Measurements from ENCODE around the gene GLA. TPM values are rescaled to one million over a fixed set of nuclear protein-coding genes. Genes with fewer than 3 reads are reported as not detected.

Gene GLA
- total RNA-seq, 1 experiment from 2014 or later, result 115 TPM

GRCh38 chrX:101409043-101409442 is 1.3 kb upstream of the GLA start:
- no TSS peak for BruUV-seq (replicated peaks)
- no peak for ATAC-seq
- CTCF ChIA-PET, result interaction anchor here (0.6 kb wide), 1 partner anchor 1381 kb away, joined by 8 read pairs; no protein-coding TSS in a partner anchor
- Histone ChIP-seq H3K36me3 (ENCODE audit: control insufficient read depth, insufficient read depth, low read length) (peaks cover 10% of the 10 kb centered on the region), H3K4me3 (ENCODE audit: low read depth in 2 of 2, low read length in 2 of 2) (peak overlapping the region; percentile 99), H3K27ac (ENCODE audit: low read length) (peak overlapping the region; percentile 87), H3K9me3 (ENCODE audit: control insufficient read depth, insufficient read depth, low read depth, low read length) (no peaks in the 10 kb centered on the region), H3K4me1 (ENCODE audit: control insufficient read depth, insufficient read depth, low read length) (peaks cover 12% of the 10 kb centered on the region), H3K27me3 (ENCODE audit: control insufficient read depth, insufficient read depth, low read length) (no peaks in the 10 kb centered on the region)
- TF ChIP-seq SIN3A (IDR thresholded peaks at IDR 0.05; ENCODE audit: borderline replicate concordance, insufficient read depth, low read depth, low read length) (no peak), TCF7L2 (IDR thresholded peaks at IDR 0.05; ENCODE audit: low read depth, low read length) (no peak), REST (IDR thresholded peaks at IDR 0.05; ENCODE audit: insufficient read depth in 1 of 2, low read depth in 2 of 2, low read length in 1 of 2) (no peak), POLR2AphosphoS5 (IDR thresholded peaks at IDR 0.05; ENCODE audit: low read depth, low read length) (no peak)
- TF ChIP-seq, protein P1, sequence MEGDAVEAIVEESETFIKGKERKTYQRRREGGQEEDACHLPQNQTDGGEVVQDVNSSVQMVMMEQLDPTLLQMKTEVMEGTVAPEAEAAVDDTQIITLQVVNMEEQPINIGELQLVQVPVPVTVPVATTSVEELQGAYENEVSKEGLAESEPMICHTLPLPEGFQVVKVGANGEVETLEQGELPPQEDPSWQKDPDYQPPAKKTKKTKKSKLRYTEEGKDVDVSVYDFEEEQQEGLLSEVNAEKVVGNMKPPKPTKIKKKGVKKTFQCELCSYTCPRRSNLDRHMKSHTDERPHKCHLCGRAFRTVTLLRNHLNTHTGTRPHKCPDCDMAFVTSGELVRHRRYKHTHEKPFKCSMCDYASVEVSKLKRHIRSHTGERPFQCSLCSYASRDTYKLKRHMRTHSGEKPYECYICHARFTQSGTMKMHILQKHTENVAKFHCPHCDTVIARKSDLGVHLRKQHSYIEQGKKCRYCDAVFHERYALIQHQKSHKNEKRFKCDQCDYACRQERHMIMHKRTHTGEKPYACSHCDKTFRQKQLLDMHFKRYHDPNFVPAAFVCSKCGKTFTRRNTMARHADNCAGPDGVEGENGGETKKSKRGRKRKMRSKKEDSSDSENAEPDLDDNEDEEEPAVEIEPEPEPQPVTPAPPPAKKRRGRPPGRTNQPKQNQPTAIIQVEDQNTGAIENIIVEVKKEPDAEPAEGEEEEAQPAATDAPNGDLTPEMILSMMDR (IDR thresholded peaks at IDR 0.05), result no peak
- in situ Hi-C loops (cut with HindIII; ENCODE audit: low pct_unique_long_range_greater_than_20kb, low sequenced_read_pairs) (no loop called here), intact Hi-C loops (cut with micrococcal nuclease; ENCODE audit: unreplicated experiment) (no loop called here)
- POLR2A ChIA-PET, result interaction anchor here (0.6 kb wide), 1 partner anchor 17 kb away, joined by 3 read pairs; no protein-coding TSS in a partner anchor
- no peak for DNase-seq (ENCODE audit: low read depth, low spot score)

DNA sequence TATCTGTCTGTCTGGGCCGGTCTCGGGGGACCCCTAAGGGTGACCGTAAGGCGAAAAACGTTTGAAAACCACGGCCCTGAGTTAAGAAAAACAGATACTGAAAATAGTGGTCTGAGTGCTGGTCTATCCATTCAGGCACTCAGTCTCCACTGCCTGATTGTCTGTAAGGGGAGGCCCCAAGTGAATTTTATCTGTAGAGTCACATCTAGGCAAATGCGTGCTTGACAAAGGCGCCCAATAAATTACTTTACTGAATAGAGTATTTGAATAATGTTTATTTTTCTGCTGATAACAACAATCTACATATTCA is 762 bp upstream of the GLA start:
- in situ Hi-C loops (cut with HindIII; ENCODE audit: low pct_unique_long_range_greater_than_20kb, low sequenced_read_pairs) (no loop called here), intact Hi-C loops (cut with micrococcal nuclease; ENCODE audit: unreplicated experiment) (no loop called here)
- TF ChIP-seq REST (IDR thresholded peaks at IDR 0.05; ENCODE audit: insufficient read depth in 1 of 2, low read depth in 2 of 2, low read length in 1 of 2), result 0 out of 4 replicates have a peak, but pooled peaks of 1 of the 2 experiments have one; percentile 8
- TF ChIP-seq SIN3A (IDR thresholded peaks at IDR 0.05; ENCODE audit: borderline replicate concordance, insufficient read depth, low read depth, low read length), result no peak
- POLR2A ChIA-PET, result no interaction called here
- H3K4me1 ChIP-seq (ENCODE audit: control insufficient read depth, insufficient read depth, low read length), result peaks cover 12% of the 10 kb centered on the region
- peaks cover 9% of the 10 kb centered on the region for H3K36me3 ChIP-seq (ENCODE audit: control insufficient read depth, insufficient read depth, low read length)
- no peaks in the 10 kb centered on the region for H3K9me3 ChIP-seq (ENCODE audit: control insufficient read depth, insufficient read depth, low read depth, low read length)
- ATAC-seq, result peak; percentile 40
- no peaks in the 10 kb centered on the region for H3K27me3 ChIP-seq (ENCODE audit: control insufficient read depth, insufficient read depth, low read length)
- peak overlapping the region; percentile 99 for H3K4me3 ChIP-seq (ENCODE audit: low read depth in 2 of 2, low read length in 2 of 2)
- CTCF ChIA-PET, result interaction anchor here (0.6 kb wide), 1 partner anchor 1380 kb away, joined by 8 read pairs; no protein-coding TSS in a partner anchor
- no peak for DNase-seq (ENCODE audit: low read depth, low spot score)
- TSS peak; percentile 74 for BruUV-seq (replicated peaks)
- peak overlapping the region; percentile 87 for H3K27ac ChIP-seq (ENCODE audit: low read length)

Data from Panc1 (cell line).